CD8-positive, alpha-beta memory T cell (primary cell): ENCODE measurements around the gene ATP5ME. TPM values are rescaled to one million over a fixed set of nuclear protein-coding genes. Genes with fewer than 3 reads are reported as not detected.
A peak's percentile ranks its signal among the peaks of the same experiment; 100 is the strongest.
"Not testable (repeated sequence)": the region's sequence is repeated elsewhere in the genome, so short reads cannot be mapped to it uniquely, and the experiment has no call there.

ENCODE experiments used
- CTCF ChIA-PET: fragments of 350-600 bp; sonication (Branson Sonifier 250); formaldehyde crosslinking; loops from one replicate; lab custom pipeline; 2021; ENCODE audit warnings: antibody characterized with exemption; lab: Charles Lee
- POLR2A ChIA-PET: fragments of 350-600 bp; sonication (Branson Sonifier 250); formaldehyde crosslinking; loops from one replicate; lab custom pipeline; 2021; ENCODE audit warnings: antibody characterized with exemption; lab: Charles Lee
- DNase-seq, 5 donors: peaks; one replicate each; pipeline versions ENCODE4 v3.0.0 to v3.0.0-alpha.2; 2020 to 2022; ENCODE audit warnings: mixed read lengths in 1 of 5
- H3K27ac ChIP-seq: one replicate; pipeline ENCODE4 v1.7.0; 2013; ENCODE audit warnings: low read depth, mild to moderate bottlenecking, low read length, moderate library complexity
- H3K27me3 ChIP-seq: 2 replicates; pipeline ENCODE4 v1.7.0; 2013; ENCODE audit warnings: low read length, mild to moderate bottlenecking; ENCODE audit not compliant: insufficient read depth, poor library complexity, severe bottlenecking
- H3K36me3 ChIP-seq: 2 replicates; pipeline ENCODE4 v1.7.0; 2013; ENCODE audit warnings: mild to moderate bottlenecking, low read length, moderate library complexity; ENCODE audit not compliant: insufficient read depth
- H3K4me1 ChIP-seq: 2 replicates; pipeline ENCODE4 v1.7.0; 2013; ENCODE audit warnings: mild to moderate bottlenecking, low read length, moderate library complexity; ENCODE audit not compliant: insufficient read depth
- H3K4me3 ChIP-seq: 2 replicates; pipeline ENCODE4 v1.7.0; 2013; ENCODE audit warnings: mild to moderate bottlenecking, low read length
- H3K9me3 ChIP-seq: 2 replicates; pipeline ENCODE4 v1.7.0; 2013; ENCODE audit warnings: mild to moderate bottlenecking, low read length
- H3K27ac Mint-ChIP-seq, 8 donors: one replicate each; pipeline ENCODE4 v1.8.0; 2020 to 2021; ENCODE audit warnings: mixed read lengths in 8 of 8, mild to moderate bottlenecking in 6 of 8, inconsistent platforms in 3 of 8, moderate library complexity in 3 of 8
- H3K27me3 Mint-ChIP-seq, 2 donors: one replicate each; pipeline ENCODE4 v1.8.0; 2020 to 2021; ENCODE audit warnings: mixed read lengths in 2 of 2, mild to moderate bottlenecking in 1 of 2, moderate library complexity in 1 of 2
- H3K36me3 Mint-ChIP-seq, 3 donors: one replicate each; pipeline ENCODE4 v1.8.0; 2020 to 2021; ENCODE audit warnings: mixed read lengths in 3 of 3, inconsistent platforms in 1 of 3, mild to moderate bottlenecking in 1 of 3
- H3K4me1 Mint-ChIP-seq, 3 donors: one replicate each; pipeline ENCODE4 v1.8.0; 2020 to 2021; ENCODE audit warnings: mixed read lengths in 3 of 3, inconsistent platforms in 1 of 3, mild to moderate bottlenecking in 1 of 3
- H3K4me3 Mint-ChIP-seq, 7 donors: one replicate each; pipeline ENCODE4 v1.8.0; 2020 to 2021; ENCODE audit warnings: mixed read lengths in 7 of 7, mild to moderate bottlenecking in 6 of 7, moderate library complexity in 4 of 7, inconsistent platforms in 2 of 7
- H3K9me3 Mint-ChIP-seq, 5 donors: one replicate each; pipeline ENCODE4 v1.8.0; 2020 to 2022; ENCODE audit warnings: mixed read lengths in 5 of 5, mild to moderate bottlenecking in 3 of 5, moderate library complexity in 2 of 5, inconsistent platforms in 1 of 5
- polyA plus RNA-seq: library from polyadenylated mRNA; unstranded; fragments of 300-500 nt; fragmentation: Illumina TruSeq; gene quantifications from one replicate; pipeline ENCODE4 v1.2.3, GENCODE V29; 2021
- total RNA-seq, 2 experiments: library from RNA; stranded (reverse); gene quantifications; one replicate each; pipeline ENCODE4 v1.2.3, GENCODE V29; 2021

The ATP5ME gene
- total and polyA plus RNA-seq, 3 experiments from 2014 or later, result 284 to 441 (median 291) TPM

DNA sequence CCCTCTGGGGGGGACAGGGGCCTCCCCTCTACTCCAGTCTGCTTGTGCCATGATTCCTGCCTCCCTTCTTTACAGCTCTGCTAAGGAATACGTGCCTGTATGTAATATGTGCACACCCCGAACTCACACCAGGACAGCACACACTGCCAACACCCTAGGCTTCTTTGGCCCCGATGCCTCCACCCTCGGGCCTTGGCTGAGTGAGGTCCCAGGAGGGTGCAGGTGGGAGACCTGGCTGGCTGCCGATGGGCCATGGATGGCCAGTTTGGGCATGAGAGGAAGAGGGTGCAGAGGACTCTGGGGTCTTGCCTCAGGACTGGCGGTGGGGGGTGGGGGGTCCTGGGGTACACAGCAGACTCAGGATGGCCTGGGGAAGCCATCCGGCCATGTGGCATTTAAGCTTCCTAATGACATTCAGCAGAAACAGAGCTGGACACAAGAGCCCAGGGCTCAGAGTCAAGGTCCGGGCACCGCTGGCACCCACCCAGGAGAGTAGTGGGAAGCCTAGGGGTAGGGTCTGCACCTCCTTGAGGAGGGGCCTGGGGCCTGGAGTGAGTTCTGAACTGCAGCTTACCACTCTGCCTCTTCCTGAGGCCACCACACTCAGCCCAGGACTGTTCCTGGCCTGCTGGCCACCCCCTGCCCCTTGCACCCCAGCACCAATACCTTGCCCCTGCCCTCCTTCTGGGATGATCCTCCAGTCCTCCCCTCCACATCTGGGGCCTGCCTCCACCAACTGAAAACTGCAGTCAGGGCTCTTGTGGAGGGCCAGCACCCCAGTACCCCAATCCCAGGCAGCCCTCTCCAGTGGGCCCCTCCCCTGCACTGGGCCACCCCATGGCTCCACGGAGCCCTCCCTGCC is 29.5 kb upstream of the ATP5ME start:
- CTCF ChIA-PET, result no interaction called here
- H3K4me1 Mint-ChIP-seq, result peaks cover 6 to 30% (median 13%) of the 10 kb centered on the region in 3 donors
- H3K9me3 Mint-ChIP-seq, result no peaks in the 10 kb centered on the region
- DNase-seq, result no peak
- no peaks in the 10 kb centered on the region for H3K27me3 Mint-ChIP-seq
- POLR2A ChIA-PET, result no interaction called here
- Histone ChIP-seq H3K4me1 (peaks cover 13% of the 10 kb centered on the region), H3K4me3 (no peak overlapping the region), H3K9me3 (no peaks in the 10 kb centered on the region), H3K36me3 (no peaks in the 10 kb centered on the region), H3K27me3 (no peaks in the 10 kb centered on the region), H3K27ac (no peak overlapping the region)
- H3K4me3 Mint-ChIP-seq, result no peak overlapping the region
- no peak overlapping the region for H3K27ac Mint-ChIP-seq
- H3K36me3 Mint-ChIP-seq, result peaks cover 0 to 3% (median 0%) of the 10 kb centered on the region in 3 donors

DNA sequence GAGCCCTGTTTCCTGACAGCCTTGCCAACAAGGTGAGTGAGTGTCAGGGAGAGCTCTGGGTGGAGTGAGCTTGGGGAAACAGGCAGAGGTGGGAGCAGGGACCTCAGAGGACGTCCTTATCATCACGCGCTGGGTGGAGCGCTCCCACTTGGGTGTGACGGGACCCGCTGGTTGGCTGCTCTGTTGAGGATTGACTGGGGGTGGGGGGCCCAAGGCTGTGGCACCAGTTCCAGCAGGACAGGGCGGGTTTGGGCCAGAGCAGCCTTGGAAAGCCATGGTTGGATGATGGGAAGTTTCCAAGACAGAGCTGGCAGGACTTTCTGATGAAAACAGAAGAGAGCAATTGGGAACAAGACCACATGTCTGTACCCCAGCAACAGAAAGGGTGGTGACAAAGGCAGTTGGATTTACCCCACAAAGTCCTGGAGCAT is 28.6 kb upstream of the ATP5ME start:
- CTCF ChIA-PET, result no interaction called here
- peaks cover 0 to 3% (median 0%) of the 10 kb centered on the region in 3 donors for H3K36me3 Mint-ChIP-seq
- peaks cover 3 to 24% (median 12%) of the 10 kb centered on the region in 3 donors for H3K4me1 Mint-ChIP-seq
- DNase-seq, result no peak
- H3K4me3 Mint-ChIP-seq, result peak overlapping the region in 3 of 7 donors; percentile 19 to 56 (median 48)
- Histone ChIP-seq H3K4me1 (peaks cover 13% of the 10 kb centered on the region), H3K36me3 (no peaks in the 10 kb centered on the region), H3K27me3 (no peaks in the 10 kb centered on the region), H3K27ac (no peak overlapping the region), H3K9me3 (no peaks in the 10 kb centered on the region), H3K4me3 (no peak overlapping the region)
- POLR2A ChIA-PET, result no interaction called here
- peak overlapping the region in 2 of 8 donors; percentile 3 to 66 for H3K27ac Mint-ChIP-seq
- no peaks in the 10 kb centered on the region for H3K9me3 Mint-ChIP-seq
- H3K27me3 Mint-ChIP-seq, result no peaks in the 10 kb centered on the region

DNA sequence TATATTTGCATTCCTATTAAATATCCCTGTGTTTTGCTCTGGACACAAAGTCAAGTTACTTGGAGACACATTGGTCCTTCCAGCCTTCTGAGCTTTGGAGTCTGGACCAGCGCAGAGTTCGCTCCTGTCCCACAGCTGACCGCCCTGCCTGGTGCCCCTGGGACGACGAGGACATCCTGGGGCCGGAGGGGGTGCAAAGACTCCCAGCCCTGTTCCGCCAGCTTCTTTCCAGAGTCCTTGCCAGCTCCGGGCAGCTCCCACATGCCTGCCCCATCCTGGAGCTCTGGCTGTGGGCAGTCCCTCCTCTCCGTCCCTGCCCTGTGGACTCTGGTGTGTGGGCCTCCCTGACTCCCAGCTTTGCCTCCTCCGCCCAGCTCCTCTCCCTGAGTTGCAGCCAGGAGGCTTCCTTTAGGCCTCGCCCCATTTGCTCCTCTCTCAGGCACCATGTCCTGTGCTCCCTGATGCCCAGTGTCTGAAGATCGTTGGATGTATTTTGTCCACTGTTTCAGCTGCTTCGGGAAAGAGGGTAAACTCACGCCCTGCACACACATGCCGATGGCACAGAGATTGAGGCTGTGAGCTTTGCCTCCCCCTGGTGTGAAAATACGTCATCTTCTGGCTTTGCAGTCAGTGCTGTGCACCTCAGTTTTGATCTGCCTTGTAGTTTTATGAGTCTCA is 26.6 kb upstream of the ATP5ME start:
- Mint-ChIP-seq H3K4me1 (peaks cover 3 to 21% (median 12%) of the 10 kb centered on the region in 3 donors), H3K9me3 (no peaks in the 10 kb centered on the region), H3K27me3 (no peaks in the 10 kb centered on the region), H3K36me3 (peaks cover 0 to 3% (median 0%) of the 10 kb centered on the region in 3 donors), H3K27ac (peak overlapping the region in 3 of 8 donors; percentile 23 to 60 (median 32)), H3K4me3 (peak overlapping the region in 1 of 7 donors; percentile 46)
- Histone ChIP-seq H3K27ac (no peak overlapping the region), H3K27me3 (no peaks in the 10 kb centered on the region), H3K36me3 (no peaks in the 10 kb centered on the region), H3K4me1 (peaks cover 7% of the 10 kb centered on the region), H3K9me3 (no peaks in the 10 kb centered on the region), H3K4me3 (no peak overlapping the region)
- ChIA-PET CTCF (no interaction called here), POLR2A (no interaction called here)
- no peak for DNase-seq

DNA sequence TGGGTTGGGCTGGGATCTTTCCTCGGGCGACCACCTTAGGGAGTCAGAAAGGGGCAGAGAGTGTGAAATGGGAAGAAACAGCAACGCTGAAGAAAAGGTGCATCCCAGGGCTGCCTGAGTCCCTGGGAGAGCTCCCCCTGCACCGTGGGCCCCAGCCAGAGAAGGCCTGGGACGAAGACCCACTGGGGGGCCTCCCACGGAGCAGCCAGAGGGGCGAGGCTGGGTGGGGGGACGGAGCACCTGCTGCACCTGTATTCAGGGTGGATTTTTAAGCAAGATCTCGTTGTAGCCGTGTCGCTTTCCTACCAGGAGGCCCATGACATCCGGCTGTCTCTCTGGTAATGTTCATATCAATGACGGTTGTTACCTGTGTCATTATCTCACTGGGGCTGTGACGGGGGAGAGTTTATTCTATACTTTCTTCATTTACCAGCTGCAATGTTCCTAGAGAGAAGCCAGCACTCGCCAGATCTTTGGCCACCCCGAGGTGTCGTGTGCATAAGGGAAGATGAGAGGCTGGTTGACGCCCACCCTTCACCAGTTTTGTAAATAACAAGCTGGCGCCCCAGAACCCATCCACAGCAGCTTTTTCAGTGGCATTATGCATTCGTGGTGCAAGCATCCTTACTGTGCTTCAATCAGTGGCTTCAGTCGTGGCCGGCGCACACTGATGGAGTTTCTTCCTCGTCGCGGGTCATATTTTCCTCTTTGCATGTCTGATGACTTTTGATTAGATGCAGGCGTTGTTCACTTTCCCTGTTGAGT is 25.9 kb upstream of the ATP5ME start:
- ChIA-PET POLR2A (no interaction called here), CTCF (no interaction called here)
- H3K9me3 ChIP-seq, result no peaks in the 10 kb centered on the region
- Mint-ChIP-seq H3K27ac (peak overlapping the region in 3 of 8 donors; percentile 32 to 74 (median 60)), H3K36me3 (no peaks in the 10 kb centered on the region), H3K4me3 (peak overlapping the region in 1 of 7 donors; percentile 46), H3K9me3 (no peaks in the 10 kb centered on the region), H3K4me1 (peaks cover 3 to 16% (median 12%) of the 10 kb centered on the region in 3 donors), H3K27me3 (no peaks in the 10 kb centered on the region)
- no peak overlapping the region for H3K27ac ChIP-seq
- H3K4me3 ChIP-seq, result no peak overlapping the region
- H3K4me1 ChIP-seq, result peaks cover 3% of the 10 kb centered on the region
- H3K27me3 ChIP-seq, result no peaks in the 10 kb centered on the region
- no peaks in the 10 kb centered on the region for H3K36me3 ChIP-seq
- no peak for DNase-seq

DNA sequence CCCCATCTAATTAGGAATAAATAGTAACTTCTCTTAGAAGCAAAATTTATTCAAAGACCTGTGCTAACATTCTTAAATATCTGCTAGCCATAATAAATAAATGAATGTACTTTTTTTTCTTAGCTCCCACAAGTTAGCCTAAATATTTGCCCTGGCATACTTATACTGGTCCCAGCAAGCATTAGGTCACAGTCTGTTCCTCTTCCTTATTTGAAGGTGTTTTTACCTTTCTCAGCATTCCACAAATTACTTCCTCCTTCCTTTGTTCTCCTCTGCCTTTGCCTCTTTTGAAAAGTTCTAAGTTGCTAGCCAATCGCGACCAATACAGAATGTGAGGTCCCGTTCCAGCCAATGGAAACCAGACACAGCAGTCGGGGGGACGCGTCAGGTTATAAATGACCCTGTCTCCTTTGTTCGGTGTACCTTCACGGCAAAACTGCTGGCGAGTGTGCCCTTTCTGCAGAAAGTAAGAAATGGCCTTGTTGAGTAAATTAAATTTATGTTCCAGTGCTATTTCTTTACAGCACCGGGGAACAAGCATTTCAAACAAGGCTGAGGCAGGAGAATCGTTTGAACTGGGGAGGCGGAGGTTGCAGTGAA is 20.4 kb upstream of the ATP5ME start:
- H3K9me3 ChIP-seq, CTCF ChIA-PET, H3K4me3 ChIP-seq, H3K27ac ChIP-seq, H3K36me3 Mint-ChIP-seq, H3K27me3 Mint-ChIP-seq, H3K9me3 Mint-ChIP-seq, H3K4me3 Mint-ChIP-seq, H3K27me3 ChIP-seq, H3K4me1 ChIP-seq, H3K27ac Mint-ChIP-seq, POLR2A ChIA-PET, H3K4me1 Mint-ChIP-seq, H3K36me3 ChIP-seq, DNase-seq: not testable (repeated sequence)

DNA sequence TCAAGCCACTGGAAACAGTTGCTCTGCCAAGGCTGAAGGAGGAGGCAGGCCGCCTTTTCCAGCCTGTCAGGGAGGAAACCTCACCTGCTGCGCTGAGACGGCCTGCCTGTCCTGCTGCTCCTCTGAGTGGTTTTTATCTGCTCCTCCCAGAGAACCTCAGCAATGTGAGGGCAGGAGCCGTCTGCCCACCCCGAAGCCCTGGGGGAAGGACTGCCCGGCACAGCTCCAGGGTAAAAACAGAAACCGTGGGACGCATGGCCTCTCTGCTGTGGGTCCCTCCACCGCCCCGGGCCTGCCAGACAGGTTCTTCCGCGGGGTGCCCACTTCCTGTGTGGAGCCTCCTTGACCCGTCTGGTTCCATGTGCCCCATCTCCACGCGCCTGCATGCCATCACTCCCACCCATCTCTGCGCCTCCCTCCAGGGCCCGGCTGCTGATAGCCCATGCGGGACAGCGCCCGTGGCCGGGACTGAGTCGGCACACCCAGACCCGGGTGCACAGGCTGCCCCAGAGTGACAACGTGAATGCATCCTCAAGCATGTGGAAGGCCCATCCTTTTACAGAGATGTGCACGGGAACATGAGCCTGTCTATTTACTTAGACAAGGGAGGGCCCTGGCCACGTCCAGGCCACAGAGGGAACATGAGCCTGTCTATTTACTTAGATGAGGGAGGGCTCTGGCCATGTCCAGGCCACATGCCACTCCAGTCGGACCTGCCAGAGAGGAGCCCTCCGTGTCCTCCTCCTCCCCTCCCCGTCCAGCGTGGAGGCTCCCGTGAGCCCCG is 18.9 kb upstream of the ATP5ME start:
- Histone ChIP-seq H3K27me3 (no peaks in the 10 kb centered on the region), H3K9me3 (no peaks in the 10 kb centered on the region), H3K4me1 (no peaks in the 10 kb centered on the region), H3K36me3 (no peaks in the 10 kb centered on the region), H3K27ac (no peak overlapping the region), H3K4me3 (no peak overlapping the region)
- Mint-ChIP-seq H3K27ac (no peak overlapping the region), H3K9me3 (no peaks in the 10 kb centered on the region), H3K4me3 (peak overlapping the region in 1 of 7 donors; percentile 51), H3K36me3 (no peaks in the 10 kb centered on the region), H3K27me3 (peaks cover 3 to 6% of the 10 kb centered on the region in 2 donors), H3K4me1 (peaks cover 0 to 1% (median 0%) of the 10 kb centered on the region in 3 donors)
- ChIA-PET POLR2A (no interaction called here), CTCF (no interaction called here)
- DNase-seq, result no peak

DNA sequence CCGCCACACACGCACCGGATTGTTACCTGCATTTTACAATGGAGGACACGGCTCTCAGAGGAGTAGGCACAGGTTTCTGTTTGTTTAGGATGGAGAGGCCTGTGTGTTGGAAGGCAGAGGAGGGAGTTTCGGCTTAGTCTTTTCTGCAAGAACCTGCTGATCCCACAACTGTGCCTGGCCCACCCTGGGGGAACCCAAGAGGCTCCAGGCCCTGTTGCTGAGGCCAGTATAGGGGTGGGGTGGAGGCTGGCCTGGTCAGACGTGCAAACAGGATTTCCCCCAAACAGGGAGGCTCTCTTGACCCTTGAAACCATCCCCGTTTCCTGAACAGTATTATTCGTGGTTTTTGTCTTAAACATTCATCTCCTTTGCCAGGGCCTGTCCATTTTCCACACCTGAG is 15.6 kb upstream of the ATP5ME start:
- POLR2A ChIA-PET, result no interaction called here
- Histone ChIP-seq H3K4me1 (no peaks in the 10 kb centered on the region), H3K27me3 (no peaks in the 10 kb centered on the region), H3K27ac (no peak overlapping the region), H3K4me3 (no peak overlapping the region), H3K36me3 (no peaks in the 10 kb centered on the region), H3K9me3 (no peaks in the 10 kb centered on the region)
- H3K9me3 Mint-ChIP-seq, result no peaks in the 10 kb centered on the region
- H3K4me1 Mint-ChIP-seq, result peaks cover 0 to 9% (median 3%) of the 10 kb centered on the region in 3 donors
- H3K4me3 Mint-ChIP-seq, result peak overlapping the region in 1 of 7 donors; percentile 65
- H3K27me3 Mint-ChIP-seq, result peaks cover 8 to 15% of the 10 kb centered on the region in 2 donors
- no peaks in the 10 kb centered on the region for H3K36me3 Mint-ChIP-seq
- no peak for DNase-seq
- CTCF ChIA-PET, result no interaction called here
- H3K27ac Mint-ChIP-seq, result no peak overlapping the region
